IMR-90 (cell line): Measurements from ENCODE around the gene HOXA2. TPM values are rescaled to one million over a fixed set of nuclear protein-coding genes. Genes with fewer than 3 reads are reported as not detected.

Experiments
- CTCF ChIP-seq: conservative IDR thresholded peaks from 2 replicates; pipeline ENCODE4 v1.5.1; 2012; ENCODE audit warnings: mild to moderate bottlenecking, low read depth, low read length, improper control_type of control experiment
- FOS ChIP-seq: fragments of 150-350 bp; IDR thresholded peaks from 2 replicates; pipeline ENCODE4 v1.6.1; 2016; ENCODE audit warnings: low read depth, low read length
- MAFK ChIP-seq: IDR thresholded peaks from 2 replicates; pipeline ENCODE4 v1.6.1; 2012; ENCODE audit warnings: low read depth, low read length, improper control_type of control experiment
- polyA plus RNA-seq, 3 experiments: library from polyadenylated mRNA; depleted of rRNA; stranded (reverse); fragments of >200 nt; gene quantifications; 2 replicates each; pipeline ENCODE4 v1.2.3, GENCODE V29; 2012; ENCODE audit warnings: low replicate concordance in 1 of 3
- total RNA-seq: library from RNA; depleted of rRNA; stranded (reverse); fragments of >200 nt; gene quantifications from 2 replicates; pipeline ENCODE4 v1.2.3, GENCODE V29; 2012

Gene HOXA2
- total and polyA plus RNA-seq, 2 of the 4 experiments (the other 2 are of a cell fraction): 1.6 to 3.9 TPM

DNA sequence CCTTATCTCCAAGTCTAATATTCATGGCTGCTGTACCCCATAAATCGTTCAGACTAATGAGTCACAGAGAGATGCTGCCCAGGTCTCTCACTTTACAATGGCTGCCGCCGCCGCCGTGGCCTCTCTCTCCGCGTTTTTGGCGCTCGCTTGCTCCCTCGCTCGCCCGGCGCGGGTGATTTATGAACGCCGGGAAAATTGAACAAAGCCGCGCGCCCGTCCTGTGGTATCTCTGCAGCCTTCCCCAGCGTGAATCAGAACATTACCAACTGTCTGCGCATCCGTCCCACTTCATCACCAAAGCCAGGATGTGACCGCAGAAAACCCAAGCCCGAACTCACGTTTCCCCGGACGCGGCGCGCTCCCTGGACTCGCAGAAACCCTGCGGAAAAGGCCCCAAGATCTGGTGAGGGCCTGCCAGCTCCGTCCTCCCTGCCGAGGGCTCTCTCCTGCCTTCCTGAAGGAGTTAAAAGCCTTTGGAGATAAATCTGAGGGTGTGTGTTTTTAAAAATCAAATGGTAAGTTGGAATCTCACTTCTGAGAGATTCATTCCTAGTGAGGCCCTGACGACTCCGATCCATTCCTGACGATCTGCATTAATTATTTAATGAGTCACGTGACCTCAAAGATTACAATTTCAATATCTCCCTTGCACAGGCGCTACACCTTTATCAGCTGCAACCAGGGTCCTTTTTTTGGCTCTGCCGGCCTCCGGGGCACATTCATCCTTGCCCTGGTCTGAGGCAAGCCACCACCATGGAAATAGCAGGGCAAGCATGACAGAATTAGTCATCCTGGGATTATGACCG lies 21.8 kb upstream of the HOXA2 start (continued):
- TF ChIP-seq CTCF (no peak), MAFK (no peak), FOS (peak; percentile 87)
